Thoracic aorta (tissue), 2 donors: ENCODE data around the gene POLR3A. TPM values are rescaled to one million over a fixed set of nuclear protein-coding genes. Genes with fewer than 3 reads are reported as not detected.

Source experiments
- ATAC-seq: fragments of 150-250 bp; one replicate; pipeline ENCODE4 v1.8.0; 2017; ENCODE audit warnings: low read depth; ENCODE audit not compliant: insufficient number of reproducible peaks, low FRiP score
- DNase-seq: peaks from one replicate; pipeline ENCODE4 v3.0.0-alpha.2; 2020; ENCODE audit warnings: low spot score
- H3K27ac ChIP-seq, 2 donors: fragments of 200-600 bp; sonication (generic); 1 replicate in 1 of 2; 2 replicates in 1 of 2; pipeline ENCODE4 v1.5.1; 2016; ENCODE audit warnings: mild to moderate bottlenecking in 2 of 2, moderate library complexity in 2 of 2
- H3K27me3 ChIP-seq: fragments of 200-600 bp; sonication (generic); replicated peaks from 2 replicates; pipeline ENCODE4 v1.6.0; 2016; ENCODE audit warnings: mild to moderate bottlenecking; ENCODE audit not compliant: insufficient read depth
- H3K36me3 ChIP-seq: fragments of 200-600 bp; sonication (generic); one replicate; pipeline ENCODE4 v1.5.1; 2016
- H3K4me1 ChIP-seq, 2 donors: fragments of 200-600 bp; sonication (generic); 1 replicate in 1 of 2; 2 replicates in 1 of 2; pipeline versions ENCODE4 v1.5.1 to v1.6.0; 2016; ENCODE audit warnings: low read depth in 2 of 2, mild to moderate bottlenecking in 1 of 2; ENCODE audit not compliant: control insufficient read depth in 1 of 2
- H3K4me3 ChIP-seq: fragments of 200-600 bp; sonication (generic); 2 replicates; pipeline ENCODE4 v1.5.1; 2016; ENCODE audit warnings: mild to moderate bottlenecking
- H3K9me3 ChIP-seq: fragments of 200-600 bp; sonication (generic); 2 replicates; pipeline ENCODE4 v1.5.1; 2016
- total RNA-seq, 2 donors: library from RNA; depleted of rRNA; stranded (reverse); fragments of >200 nt; gene quantifications; one replicate each; pipeline versions ENCODE4 v1.1.0 to v1.2.3, GENCODE V29; 2016
- TF ChIP-seq, protein P1 (sequence below): fragments of 200-600 bp; sonication (generic); IDR thresholded peaks from one replicate; pipeline ENCODE4 v1.5.1; 2019; ENCODE audit warnings: antibody characterized with exemption

The POLR3A gene
- total RNA-seq, 2 donors from 2014 or later: 12.3 to 19.3 TPM

- no peak for ATAC-seq
- TF ChIP-seq, protein P1, sequence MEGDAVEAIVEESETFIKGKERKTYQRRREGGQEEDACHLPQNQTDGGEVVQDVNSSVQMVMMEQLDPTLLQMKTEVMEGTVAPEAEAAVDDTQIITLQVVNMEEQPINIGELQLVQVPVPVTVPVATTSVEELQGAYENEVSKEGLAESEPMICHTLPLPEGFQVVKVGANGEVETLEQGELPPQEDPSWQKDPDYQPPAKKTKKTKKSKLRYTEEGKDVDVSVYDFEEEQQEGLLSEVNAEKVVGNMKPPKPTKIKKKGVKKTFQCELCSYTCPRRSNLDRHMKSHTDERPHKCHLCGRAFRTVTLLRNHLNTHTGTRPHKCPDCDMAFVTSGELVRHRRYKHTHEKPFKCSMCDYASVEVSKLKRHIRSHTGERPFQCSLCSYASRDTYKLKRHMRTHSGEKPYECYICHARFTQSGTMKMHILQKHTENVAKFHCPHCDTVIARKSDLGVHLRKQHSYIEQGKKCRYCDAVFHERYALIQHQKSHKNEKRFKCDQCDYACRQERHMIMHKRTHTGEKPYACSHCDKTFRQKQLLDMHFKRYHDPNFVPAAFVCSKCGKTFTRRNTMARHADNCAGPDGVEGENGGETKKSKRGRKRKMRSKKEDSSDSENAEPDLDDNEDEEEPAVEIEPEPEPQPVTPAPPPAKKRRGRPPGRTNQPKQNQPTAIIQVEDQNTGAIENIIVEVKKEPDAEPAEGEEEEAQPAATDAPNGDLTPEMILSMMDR: no peak
- Histone ChIP-seq H3K4me3 (no peak overlapping the region), H3K36me3 (no peaks in the 10 kb centered on the region), H3K4me1 (peaks cover 0 to 11% of the 10 kb centered on the region in 2 donors), H3K27ac (no peak overlapping the region), H3K9me3 (peaks cover 4% of the 10 kb centered on the region), H3K27me3 (no peaks in the 10 kb centered on the region)
- DNase-seq: no peak
Observed at GRCh38 chr10:77946084-77946483, 83.2 kb downstream of the POLR3A start.

- ATAC-seq: no peak
- Histone ChIP-seq H3K9me3 (no peaks in the 10 kb centered on the region), H3K4me1 (peaks cover 2 to 18% of the 10 kb centered on the region in 2 donors), H3K27me3 (no peaks in the 10 kb centered on the region), H3K36me3 (no peaks in the 10 kb centered on the region), H3K27ac (no peak overlapping the region), H3K4me3 (no peak overlapping the region)
- TF ChIP-seq, protein P1: no peak
- DNase-seq: no peak
Observed at GRCh38 chr10:77944519-77944918, 84.8 kb downstream of the POLR3A start.

DNA sequence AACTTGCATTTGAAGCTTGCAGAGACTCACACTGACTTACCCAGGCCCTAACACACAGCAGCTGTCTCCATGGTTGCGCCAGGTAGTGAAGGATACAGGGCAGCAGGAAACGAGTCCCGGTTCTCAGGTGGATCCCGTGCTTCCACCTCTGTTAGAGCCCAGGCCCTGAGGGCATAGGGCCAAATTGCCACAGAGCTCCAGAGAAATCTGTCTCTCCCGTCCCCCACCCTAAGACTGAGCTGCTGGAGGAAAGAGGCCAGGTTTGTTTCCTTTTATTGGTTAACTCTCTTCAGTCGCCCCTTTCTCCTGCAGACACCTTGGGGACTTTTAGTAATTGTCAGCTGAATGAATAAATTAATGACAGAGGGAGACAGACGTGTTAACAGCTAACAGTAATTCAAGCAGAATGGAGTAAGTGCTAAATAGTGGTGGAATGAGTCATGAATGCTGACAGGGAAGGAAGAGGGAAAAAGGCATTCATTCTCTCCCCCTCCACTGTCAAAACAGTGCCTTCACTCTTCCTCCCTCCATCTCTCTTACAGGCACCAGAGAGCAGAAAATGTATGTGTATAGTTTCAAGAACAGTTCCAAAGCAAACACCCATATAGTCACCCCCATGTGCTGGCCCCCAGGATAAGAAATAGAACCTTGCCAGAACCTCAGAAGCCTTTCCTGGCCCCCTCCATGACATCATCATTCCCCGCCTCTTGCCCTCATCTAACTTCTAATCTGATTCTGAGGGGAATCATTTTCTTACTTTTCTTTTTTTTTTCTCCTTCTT is 86.0 kb downstream of the POLR3A start:
- Histone ChIP-seq H3K4me1 (peaks cover 5 to 24% of the 10 kb centered on the region in 2 donors), H3K27me3 (no peaks in the 10 kb centered on the region), H3K4me3 (no peak overlapping the region), H3K36me3 (no peaks in the 10 kb centered on the region), H3K27ac (no peak overlapping the region), H3K9me3 (no peaks in the 10 kb centered on the region)
- TF ChIP-seq, protein P1: no peak
- no peak for DNase-seq
- ATAC-seq: no peak

GRCh38 chr10:77941790-77942189 is 87.5 kb downstream of the POLR3A start:
- no peak overlapping the region for H3K27ac ChIP-seq
- no peaks in the 10 kb centered on the region for H3K27me3 ChIP-seq
- no peaks in the 10 kb centered on the region for H3K9me3 ChIP-seq
- no peaks in the 10 kb centered on the region for H3K36me3 ChIP-seq
- no peak for DNase-seq
- peaks cover 5 to 24% of the 10 kb centered on the region in 2 donors for H3K4me1 ChIP-seq
- ATAC-seq: no peak
- H3K4me3 ChIP-seq: no peak overlapping the region
- TF ChIP-seq, protein P1: no peak

GRCh38 chr10:77940627-77941026 is 88.7 kb downstream of the POLR3A start:
- no peaks in the 10 kb centered on the region for H3K9me3 ChIP-seq
- DNase-seq: no peak
- no peak overlapping the region for H3K4me3 ChIP-seq
- TF ChIP-seq, protein P1: no peak
- H3K36me3 ChIP-seq: no peaks in the 10 kb centered on the region
- peaks cover 5 to 24% of the 10 kb centered on the region in 2 donors for H3K4me1 ChIP-seq
- no peaks in the 10 kb centered on the region for H3K27me3 ChIP-seq
- ATAC-seq: no peak
- H3K27ac ChIP-seq: no peak overlapping the region
